ENCODE results near the gene FNBP1.

FNBP1 gene

DNA sequence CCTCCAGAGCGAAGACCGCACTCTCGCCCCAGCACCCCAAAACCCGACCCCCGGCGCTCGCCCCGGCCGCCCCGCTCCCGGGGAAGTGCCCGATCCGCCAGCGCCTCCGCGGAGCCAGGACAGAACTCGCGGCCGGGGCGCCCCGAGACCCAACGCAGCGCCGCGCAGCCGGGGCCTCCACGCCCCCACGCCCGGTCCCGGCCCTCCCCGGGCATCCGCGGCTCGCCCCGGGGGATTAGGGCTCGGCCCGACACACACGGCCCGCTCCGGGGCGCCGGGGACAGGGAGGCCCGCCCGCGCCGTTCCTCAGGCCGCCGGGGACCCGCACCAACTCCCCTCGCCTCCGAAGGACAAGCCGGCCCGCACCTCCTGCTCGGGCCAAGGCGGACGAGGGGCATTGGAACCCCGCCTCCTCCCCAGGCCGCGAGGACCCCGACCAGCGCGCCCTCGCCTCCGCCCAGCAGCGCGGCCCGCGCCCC lies 544 bp downstream of the FNBP1 start:
- POLR2A ChIA-PET (ENCODE audit: low non-redundant PET): interaction anchor here (0.5 kb wide), 1 partner anchor 366 kb away, joined by 3 read pairs; no protein-coding TSS in a partner anchor
- CTCF ChIA-PET: interaction anchor here (0.6 to 2.7 kb wide), 4 partner anchors 87 to 157 kb away, joined by 3 to 11 read pairs (median 4); no protein-coding TSS in a partner anchor
- DNase-seq (ENCODE audit: low spot score): peak; percentile 52
- peak overlapping the region; percentile 71 for H3K27ac ChIP-seq
- TF ChIP-seq, protein P1, sequence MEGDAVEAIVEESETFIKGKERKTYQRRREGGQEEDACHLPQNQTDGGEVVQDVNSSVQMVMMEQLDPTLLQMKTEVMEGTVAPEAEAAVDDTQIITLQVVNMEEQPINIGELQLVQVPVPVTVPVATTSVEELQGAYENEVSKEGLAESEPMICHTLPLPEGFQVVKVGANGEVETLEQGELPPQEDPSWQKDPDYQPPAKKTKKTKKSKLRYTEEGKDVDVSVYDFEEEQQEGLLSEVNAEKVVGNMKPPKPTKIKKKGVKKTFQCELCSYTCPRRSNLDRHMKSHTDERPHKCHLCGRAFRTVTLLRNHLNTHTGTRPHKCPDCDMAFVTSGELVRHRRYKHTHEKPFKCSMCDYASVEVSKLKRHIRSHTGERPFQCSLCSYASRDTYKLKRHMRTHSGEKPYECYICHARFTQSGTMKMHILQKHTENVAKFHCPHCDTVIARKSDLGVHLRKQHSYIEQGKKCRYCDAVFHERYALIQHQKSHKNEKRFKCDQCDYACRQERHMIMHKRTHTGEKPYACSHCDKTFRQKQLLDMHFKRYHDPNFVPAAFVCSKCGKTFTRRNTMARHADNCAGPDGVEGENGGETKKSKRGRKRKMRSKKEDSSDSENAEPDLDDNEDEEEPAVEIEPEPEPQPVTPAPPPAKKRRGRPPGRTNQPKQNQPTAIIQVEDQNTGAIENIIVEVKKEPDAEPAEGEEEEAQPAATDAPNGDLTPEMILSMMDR (conservative IDR thresholded peaks at IDR 0.05; ENCODE audit: low read depth): no peak

DNA sequence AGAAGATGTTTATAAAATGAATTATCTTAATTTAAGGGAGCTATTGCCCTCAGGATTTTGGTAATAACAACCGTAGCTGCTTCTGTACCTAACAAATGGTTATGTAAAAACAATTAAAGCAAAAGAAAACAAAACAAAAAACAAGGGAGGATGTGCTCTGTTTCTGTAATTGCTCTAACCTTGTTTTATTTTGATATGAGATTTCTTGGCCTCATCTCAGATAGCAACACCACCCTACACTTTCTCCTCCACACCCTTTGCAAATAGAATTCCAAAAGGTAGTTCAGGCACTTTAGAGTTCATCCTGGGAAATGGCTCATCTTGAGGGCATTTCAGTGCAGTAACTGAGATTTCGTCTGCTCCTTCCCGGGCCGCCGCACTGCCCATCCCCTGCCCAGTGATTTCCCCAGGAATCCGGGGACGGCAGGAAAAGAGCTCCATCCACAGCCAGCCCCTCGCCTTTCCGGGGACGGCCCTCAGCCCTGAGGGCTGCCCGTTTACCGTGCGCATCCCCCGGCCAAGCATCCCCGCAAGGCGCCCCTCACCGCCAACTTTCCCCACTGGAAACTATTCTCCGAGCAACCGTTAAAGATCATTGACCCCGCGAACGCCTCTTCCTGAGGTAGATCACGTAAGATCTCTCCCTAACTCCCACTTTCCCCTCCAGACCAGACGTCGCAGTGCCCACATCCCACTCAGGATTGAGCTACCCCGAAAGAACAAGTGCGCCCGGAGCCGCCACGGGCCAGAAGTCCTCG lies 1.2 kb downstream of the FNBP1 start:
- POLR2A ChIA-PET (ENCODE audit: low non-redundant PET): no interaction called here
- H3K27ac ChIP-seq: peak overlapping the region; percentile 71
- TF ChIP-seq, protein P1 (conservative IDR thresholded peaks at IDR 0.05; ENCODE audit: low read depth): no peak
- peak; percentile 53 for DNase-seq (ENCODE audit: low spot score)
- CTCF ChIA-PET: interaction anchor here (0.6 to 1.2 kb wide), 2 partner anchors 87 to 157 kb away, joined by 3 to 4 read pairs; no protein-coding TSS in a partner anchor

DNA sequence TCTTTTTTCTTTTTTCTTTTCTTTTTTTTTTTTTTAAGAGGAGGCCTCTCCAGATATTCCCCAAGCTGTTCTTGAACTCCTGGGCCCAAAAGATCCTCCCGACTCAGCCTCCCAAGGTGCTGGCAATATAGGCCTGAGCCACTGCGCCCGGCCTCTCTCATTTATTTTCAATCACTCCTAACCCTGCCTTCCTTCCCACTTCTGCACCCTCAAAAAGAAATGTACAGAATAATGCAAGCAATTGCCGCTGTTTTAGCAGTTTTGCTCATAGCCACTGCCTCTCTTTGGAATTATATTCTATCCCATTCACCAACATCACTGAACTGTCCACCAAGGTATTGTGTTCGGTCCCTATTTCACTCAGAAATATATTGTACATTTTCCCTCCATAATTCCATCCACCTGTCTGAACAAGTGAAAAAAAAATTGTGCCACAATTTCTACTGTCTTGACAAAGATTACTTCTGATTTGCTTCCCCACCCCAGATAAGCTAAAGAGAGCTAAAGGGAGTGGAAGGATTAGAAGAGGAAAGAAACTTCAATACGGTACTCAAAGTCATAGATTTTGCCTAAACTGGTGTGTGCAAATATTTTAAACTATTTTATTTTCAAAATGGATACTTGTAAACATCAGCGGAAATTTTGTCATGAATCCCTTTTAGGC lies 1.9 kb downstream of the FNBP1 start:
- POLR2A ChIA-PET (ENCODE audit: low non-redundant PET): no interaction called here
- no peak overlapping the region for H3K27ac ChIP-seq
- TF ChIP-seq, protein P1 (conservative IDR thresholded peaks at IDR 0.05; ENCODE audit: low read depth): no peak
- DNase-seq (ENCODE audit: low spot score): no peak
- CTCF ChIA-PET: interaction anchor here (1.0 to 1.2 kb wide), 2 partner anchors 10 to 156 kb away, joined by 3 to 4 read pairs; no protein-coding TSS in a partner anchor

DNA sequence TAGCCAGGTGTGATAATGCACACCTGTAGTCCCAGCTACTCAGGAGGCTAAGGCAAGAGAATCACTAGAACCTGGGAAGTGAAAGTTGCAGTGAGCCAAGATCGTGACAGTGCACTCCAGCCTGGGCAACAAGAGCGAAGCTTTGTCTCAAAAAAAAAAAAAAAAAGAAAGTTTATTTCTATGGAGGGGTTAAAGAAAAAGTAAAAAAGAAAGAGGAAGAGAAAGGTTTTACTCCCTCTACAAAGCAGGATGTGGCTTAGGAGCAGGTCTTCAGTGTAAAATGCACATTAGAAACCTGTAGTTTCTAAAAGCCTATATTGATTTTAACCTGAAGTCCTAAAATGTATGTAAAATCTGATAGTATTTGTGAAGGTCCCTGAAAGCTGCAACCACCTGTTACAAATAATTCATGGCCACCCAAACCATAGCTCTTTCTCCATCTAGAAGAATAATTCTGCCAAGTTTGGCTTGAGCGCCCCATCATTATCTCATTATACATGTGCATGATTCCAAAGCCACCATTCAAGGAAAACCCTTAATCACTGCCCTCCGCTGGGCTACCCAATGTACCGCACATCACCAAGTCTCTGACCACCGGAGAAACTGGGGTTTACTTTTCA lies 3.4 kb downstream of the FNBP1 start:
- CTCF ChIA-PET: interaction anchor here (0.7 kb wide), 1 partner anchor 12 kb away, joined by 6 read pairs; no protein-coding TSS in a partner anchor
- TF ChIP-seq, protein P1 (conservative IDR thresholded peaks at IDR 0.05; ENCODE audit: low read depth): no peak
- H3K27ac ChIP-seq: no peak overlapping the region
- POLR2A ChIA-PET (ENCODE audit: low non-redundant PET): no interaction called here
- no peak for DNase-seq (ENCODE audit: low spot score)

DNA sequence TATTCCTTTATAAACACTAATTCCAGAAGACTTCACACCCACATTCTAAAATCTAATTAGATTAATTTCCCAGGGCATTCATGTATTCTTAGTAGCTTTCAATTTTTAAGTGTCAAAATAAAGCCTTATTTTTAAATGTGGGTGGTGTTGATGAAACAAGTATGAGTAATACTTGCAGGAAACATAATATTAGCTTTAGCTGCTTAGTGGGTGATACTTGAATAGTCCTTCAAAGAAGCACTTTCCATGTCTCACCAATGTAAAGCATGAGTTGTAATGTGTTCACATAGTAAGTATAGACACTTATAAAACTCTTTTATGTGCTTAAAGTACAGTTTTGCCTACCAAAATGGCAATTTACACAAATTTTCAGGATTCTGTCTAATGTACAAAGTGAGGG lies 6.9 kb downstream of the FNBP1 start:
- ChIA-PET POLR2A (ENCODE audit: low non-redundant PET) (interaction anchor here (0.5 to 0.7 kb wide), 2 partner anchors 17 to 44 kb away, joined by 3 to 6 read pairs; no protein-coding TSS in a partner anchor), CTCF (interaction anchor here (0.6 kb wide), 2 partner anchors 158 to 180 kb away, joined by 3 read pairs; no protein-coding TSS in a partner anchor)
- peak; percentile 45 for DNase-seq (ENCODE audit: low spot score)
- H3K27ac ChIP-seq: no peak overlapping the region
- TF ChIP-seq, protein P1 (conservative IDR thresholded peaks at IDR 0.05; ENCODE audit: low read depth): no peak

DNA sequence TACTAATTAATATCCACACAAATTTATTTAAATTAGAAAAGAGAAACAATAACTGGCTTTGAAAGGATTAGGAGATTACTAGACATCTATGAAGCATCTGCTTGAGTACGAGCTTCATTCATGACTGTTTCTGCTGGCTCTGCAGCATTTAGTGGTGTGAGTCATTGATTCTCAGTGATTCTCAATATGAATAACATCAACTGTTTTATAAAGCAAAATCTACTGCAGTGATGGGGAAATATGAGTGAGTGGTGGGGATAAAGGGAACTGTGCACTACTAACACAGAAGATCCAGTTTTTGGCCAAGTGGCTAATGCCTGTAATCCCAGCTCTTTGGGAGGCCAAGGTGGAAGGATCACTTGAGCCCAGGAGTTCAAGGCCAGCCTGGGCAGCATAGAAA lies 8.4 kb downstream of the FNBP1 start:
- no peak overlapping the region for H3K27ac ChIP-seq
- TF ChIP-seq, protein P1 (conservative IDR thresholded peaks at IDR 0.05; ENCODE audit: low read depth): no peak
- CTCF ChIA-PET: interaction anchor here (0.6 kb wide), 1 partner anchor 20 kb away, joined by 4 read pairs; no protein-coding TSS in a partner anchor
- DNase-seq (ENCODE audit: low spot score): no peak
- POLR2A ChIA-PET (ENCODE audit: low non-redundant PET): no interaction called here

All from RWPE1 (cell line).